WTC11 (cell line): ENCODE results near the gene FFAR1.

Source experiments
- ESRRA ChIP-seq: sonication (generic); formaldehyde crosslinking; IDR thresholded peaks from 2 replicates; pipeline ENCODE4 v1.8.1; 2022; ENCODE audit warnings: mild to moderate bottlenecking, missing genetic modification reagents, borderline replicate concordance
- FOXK1 ChIP-seq: sonication (generic); formaldehyde crosslinking; IDR thresholded peaks from 2 replicates; pipeline ENCODE4 v1.8.0; 2022; ENCODE audit warnings: mild to moderate bottlenecking, moderate library complexity, missing genetic modification reagents
- KAT7 ChIP-seq: sonication (generic); formaldehyde crosslinking; IDR thresholded peaks from 2 replicates; pipeline ENCODE4 v1.8.1; 2023; ENCODE audit warnings: missing genetic modification reagents, mild to moderate bottlenecking, borderline replicate concordance
- MXD4 ChIP-seq: fragments of 250-450 bp; sonication (Bioruptor Pico); IDR thresholded peaks from 2 replicates; pipeline ENCODE4 v1.8.0; 2021; ENCODE audit warnings: mild to moderate bottlenecking, moderate library complexity, borderline replicate concordance
- TCF7 ChIP-seq: sonication (generic); formaldehyde crosslinking; IDR thresholded peaks from 2 replicates; pipeline ENCODE4 v1.8.0; 2022; ENCODE audit warnings: mild to moderate bottlenecking, low read depth, missing genetic modification reagents, moderate library complexity
- ZNF232 ChIP-seq: sonication (generic); formaldehyde crosslinking; IDR thresholded peaks from 2 replicates; pipeline ENCODE4 v1.8.0; 2022; ENCODE audit warnings: mild to moderate bottlenecking, missing genetic modification reagents
- TF ChIP-seq, protein P1 (sequence below): fragments of 200-600 bp; IDR thresholded peaks from 2 replicates; pipeline ENCODE4 v1.8.0; 2022; ENCODE audit warnings: antibody characterized with exemption

DNA sequence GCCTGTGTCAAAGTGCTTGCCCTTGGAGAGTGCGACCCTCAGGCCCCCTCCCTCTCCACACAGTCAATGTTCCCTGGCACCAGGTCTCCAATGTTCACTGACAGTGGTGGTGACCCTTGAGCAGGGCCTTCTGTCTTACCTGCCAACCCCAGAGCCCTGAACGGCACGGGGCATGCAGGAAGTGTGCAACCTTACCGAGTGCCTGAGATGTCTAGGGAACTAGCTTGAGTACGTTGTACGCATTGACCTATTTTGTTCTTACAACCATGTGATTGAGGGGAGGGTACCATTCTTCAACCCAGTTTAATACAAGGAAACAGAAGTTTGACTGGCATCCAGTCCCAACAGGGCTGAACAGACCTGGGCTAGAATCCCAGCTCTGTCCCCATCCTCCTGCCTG lies 42.5 kb upstream of the FFAR1 start:
- no peak for TF ChIP-seq TCF7 (CRISPR knock-in tag)
- TF ChIP-seq KAT7, result no peak
- TF ChIP-seq, protein P1, sequence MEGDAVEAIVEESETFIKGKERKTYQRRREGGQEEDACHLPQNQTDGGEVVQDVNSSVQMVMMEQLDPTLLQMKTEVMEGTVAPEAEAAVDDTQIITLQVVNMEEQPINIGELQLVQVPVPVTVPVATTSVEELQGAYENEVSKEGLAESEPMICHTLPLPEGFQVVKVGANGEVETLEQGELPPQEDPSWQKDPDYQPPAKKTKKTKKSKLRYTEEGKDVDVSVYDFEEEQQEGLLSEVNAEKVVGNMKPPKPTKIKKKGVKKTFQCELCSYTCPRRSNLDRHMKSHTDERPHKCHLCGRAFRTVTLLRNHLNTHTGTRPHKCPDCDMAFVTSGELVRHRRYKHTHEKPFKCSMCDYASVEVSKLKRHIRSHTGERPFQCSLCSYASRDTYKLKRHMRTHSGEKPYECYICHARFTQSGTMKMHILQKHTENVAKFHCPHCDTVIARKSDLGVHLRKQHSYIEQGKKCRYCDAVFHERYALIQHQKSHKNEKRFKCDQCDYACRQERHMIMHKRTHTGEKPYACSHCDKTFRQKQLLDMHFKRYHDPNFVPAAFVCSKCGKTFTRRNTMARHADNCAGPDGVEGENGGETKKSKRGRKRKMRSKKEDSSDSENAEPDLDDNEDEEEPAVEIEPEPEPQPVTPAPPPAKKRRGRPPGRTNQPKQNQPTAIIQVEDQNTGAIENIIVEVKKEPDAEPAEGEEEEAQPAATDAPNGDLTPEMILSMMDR, result no peak
- no peak for TF ChIP-seq ZNF232 (CRISPR knock-in tag)
- TF ChIP-seq MXD4 (CRISPR knock-in tag), result no peak
- TF ChIP-seq ESRRA (CRISPR knock-in tag), result no peak
- TF ChIP-seq FOXK1 (CRISPR knock-in tag), result no peak
